OCI-LY1 (cell line): ENCODE data around the gene CACNA2D4.

Experiments
- H2AFZ ChIP-seq: fragments of 200-600 bp; sonication (generic), shearing (Covaris generic); 2 replicates; pipeline ENCODE4 v1.6.0; 2014; ENCODE audit warnings: antibody characterized with exemption, mild to moderate bottlenecking, low read length
- H3F3A ChIP-seq: fragments of 200-600 bp; sonication (generic), shearing (Covaris generic); 2 replicates; pipeline ENCODE4 v1.6.0; 2014; ENCODE audit warnings: mild to moderate bottlenecking, antibody characterized with exemption, low read length, moderate library complexity; ENCODE audit not compliant: insufficient read depth
- H3K27ac ChIP-seq: fragments of 200-600 bp; sonication (generic); 2 replicates; pipeline ENCODE4 v1.5.1; 2014; ENCODE audit warnings: low read length, mixed run types, mild to moderate bottlenecking, low read depth; ENCODE audit not compliant: poor library complexity, severe bottlenecking
- H3K27me3 ChIP-seq: fragments of 200-600 bp; sonication (generic); 2 replicates; pipeline ENCODE4 v1.6.0; 2014; ENCODE audit warnings: antibody characterized with exemption, mild to moderate bottlenecking, low read length, moderate library complexity; ENCODE audit not compliant: insufficient read depth
- H3K36me3 ChIP-seq: fragments of 200-600 bp; sonication (generic); 2 replicates; pipeline ENCODE4 v1.6.1; 2014; ENCODE audit warnings: mild to moderate bottlenecking, antibody characterized with exemption, low read length, moderate library complexity, mixed read lengths; ENCODE audit not compliant: insufficient read depth
- H3K4me1 ChIP-seq: fragments of 200-600 bp; sonication (generic); 2 replicates; pipeline ENCODE4 v1.5.1; 2014; ENCODE audit warnings: mild to moderate bottlenecking, low read length, moderate library complexity; ENCODE audit not compliant: insufficient read depth, severe bottlenecking
- H3K4me2 ChIP-seq: fragments of 200-600 bp; sonication (generic), shearing (Covaris generic); 2 replicates; pipeline ENCODE4 v1.6.1; 2014; ENCODE audit warnings: low read length
- H3K4me3 ChIP-seq: fragments of 200-600 bp; sonication (generic); 2 replicates; pipeline ENCODE4 v1.5.1; 2014; ENCODE audit warnings: low read length, low read depth, mild to moderate bottlenecking, mixed read lengths; ENCODE audit not compliant: poor library complexity, severe bottlenecking
- H3K79me2 ChIP-seq: fragments of 200-600 bp; shearing (Covaris generic); 2 replicates; pipeline ENCODE4 v1.6.1; 2016; ENCODE audit warnings: mixed run types, low read length, mixed read lengths; ENCODE audit not compliant: insufficient read depth
- H3K9ac ChIP-seq: fragments of 200-600 bp; sonication (generic), shearing (Covaris generic); 2 replicates; pipeline ENCODE4 v1.6.1; 2014; ENCODE audit warnings: mild to moderate bottlenecking, low read length, mixed read lengths
- H3K9me2 ChIP-seq: fragments of 200-600 bp; sonication (generic), shearing (Covaris generic); 2 replicates; pipeline ENCODE4 v1.6.1; 2014; ENCODE audit warnings: low read depth, mild to moderate bottlenecking, low read length, mixed read lengths
- H3K9me3 ChIP-seq: fragments of 200-600 bp; shearing (Covaris generic); 2 replicates; pipeline ENCODE4 v1.6.1; 2014; ENCODE audit warnings: low read length, mixed read lengths
- H4K20me1 ChIP-seq: fragments of 200-600 bp; sonication (generic), shearing (Covaris generic); 2 replicates; pipeline ENCODE4 v1.6.0; 2016; ENCODE audit warnings: mild to moderate bottlenecking, low read length; ENCODE audit not compliant: insufficient read depth
- EZH2 ChIP-seq: fragments of 200-600 bp; sonication (generic), shearing (Covaris generic); IDR thresholded peaks from 2 replicates; pipeline ENCODE4 v1.8.0; 2017; ENCODE audit warnings: borderline replicate concordance, mixed run types, mild to moderate bottlenecking, antibody characterized with exemption, low read length, moderate library complexity, mixed read lengths
- TF ChIP-seq, protein P1 (sequence below): fragments of 200-600 bp; sonication (generic), shearing (Covaris generic); IDR thresholded peaks from 2 replicates; pipeline ENCODE4 v1.5.1; 2017; ENCODE audit warnings: mild to moderate bottlenecking, antibody characterized with exemption, low read length, moderate library complexity, mixed read lengths

Gene CACNA2D4

GRCh38 chr12:1803736-1804135 is 114.7 kb downstream of the CACNA2D4 start:
- no peaks in the 10 kb centered on the region for H3K9me3 ChIP-seq
- H2AFZ ChIP-seq = peak overlapping the region; percentile 7; the same call in 1 of the 2 replicates
- no peak overlapping the region for H3K9ac ChIP-seq
- TF ChIP-seq, protein P1, sequence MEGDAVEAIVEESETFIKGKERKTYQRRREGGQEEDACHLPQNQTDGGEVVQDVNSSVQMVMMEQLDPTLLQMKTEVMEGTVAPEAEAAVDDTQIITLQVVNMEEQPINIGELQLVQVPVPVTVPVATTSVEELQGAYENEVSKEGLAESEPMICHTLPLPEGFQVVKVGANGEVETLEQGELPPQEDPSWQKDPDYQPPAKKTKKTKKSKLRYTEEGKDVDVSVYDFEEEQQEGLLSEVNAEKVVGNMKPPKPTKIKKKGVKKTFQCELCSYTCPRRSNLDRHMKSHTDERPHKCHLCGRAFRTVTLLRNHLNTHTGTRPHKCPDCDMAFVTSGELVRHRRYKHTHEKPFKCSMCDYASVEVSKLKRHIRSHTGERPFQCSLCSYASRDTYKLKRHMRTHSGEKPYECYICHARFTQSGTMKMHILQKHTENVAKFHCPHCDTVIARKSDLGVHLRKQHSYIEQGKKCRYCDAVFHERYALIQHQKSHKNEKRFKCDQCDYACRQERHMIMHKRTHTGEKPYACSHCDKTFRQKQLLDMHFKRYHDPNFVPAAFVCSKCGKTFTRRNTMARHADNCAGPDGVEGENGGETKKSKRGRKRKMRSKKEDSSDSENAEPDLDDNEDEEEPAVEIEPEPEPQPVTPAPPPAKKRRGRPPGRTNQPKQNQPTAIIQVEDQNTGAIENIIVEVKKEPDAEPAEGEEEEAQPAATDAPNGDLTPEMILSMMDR = no peak
- TF ChIP-seq EZH2 = no peak
- no peaks in the 10 kb centered on the region for H3K9me2 ChIP-seq
- H3K27me3 ChIP-seq = no peaks in the 10 kb centered on the region
- no peaks in the 10 kb centered on the region for H3F3A ChIP-seq
- H3K36me3 ChIP-seq = no peaks in the 10 kb centered on the region
- no peak overlapping the region for H3K4me3 ChIP-seq
- peaks cover 11% of the 10 kb centered on the region for H3K4me1 ChIP-seq
- H3K79me2 ChIP-seq = no peaks in the 10 kb centered on the region
- no peak overlapping the region for H3K4me2 ChIP-seq
- H4K20me1 ChIP-seq = no peaks in the 10 kb centered on the region
- no peak overlapping the region for H3K27ac ChIP-seq

DNA sequence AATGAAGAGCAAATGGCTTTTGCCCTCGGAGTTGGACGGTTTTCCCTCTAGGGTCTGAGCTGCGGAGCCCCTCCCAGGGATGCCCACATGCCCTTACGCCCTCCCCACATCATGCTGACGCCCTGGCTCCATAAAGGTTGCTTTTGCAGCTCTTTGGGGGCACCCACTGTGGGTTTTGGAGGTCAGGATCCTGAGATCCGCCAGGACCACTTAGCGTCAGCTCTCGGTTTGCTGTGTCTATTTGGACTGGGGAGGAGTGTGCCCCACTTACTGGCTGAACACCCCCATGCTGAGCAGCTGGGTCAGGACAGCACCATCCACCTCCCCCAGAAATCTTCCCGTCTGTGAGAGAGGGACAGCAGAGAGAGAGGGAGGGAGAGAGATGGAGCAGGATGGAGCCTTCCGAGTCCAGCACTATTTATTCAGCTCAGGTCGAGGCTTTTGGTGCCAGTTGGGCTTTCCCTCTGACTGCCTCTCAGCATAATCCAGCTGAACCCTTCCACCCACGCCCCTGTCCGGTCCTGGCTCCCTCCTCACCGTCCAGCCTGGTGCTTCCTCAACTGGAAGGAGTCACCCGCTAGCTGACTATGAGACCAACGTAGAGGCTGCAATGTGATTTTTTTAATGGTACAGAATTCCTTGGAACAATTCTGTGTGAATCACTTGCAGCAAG is 117.0 kb downstream of the CACNA2D4 start:
- Histone ChIP-seq H3K79me2 (no peaks in the 10 kb centered on the region), H3K9me2 (no peaks in the 10 kb centered on the region), H3K9me3 (no peaks in the 10 kb centered on the region), H3K9ac (no peak overlapping the region), H3F3A (no peaks in the 10 kb centered on the region), H2AFZ (no peak overlapping the region), H3K27ac (no peak overlapping the region), H3K27me3 (no peaks in the 10 kb centered on the region), H3K4me3 (no peak overlapping the region), H3K4me1 (peaks cover 22% of the 10 kb centered on the region), H3K4me2 (no peak overlapping the region), H3K36me3 (no peaks in the 10 kb centered on the region), H4K20me1 (no peaks in the 10 kb centered on the region)
- no peak for TF ChIP-seq EZH2
- TF ChIP-seq, protein P1 = no peak

GRCh38 chr12:1800401-1801302 is 117.8 kb downstream of the CACNA2D4 start:
- Histone ChIP-seq H3K27me3 (no peaks in the 10 kb centered on the region), H3K4me1 (peaks cover 28% of the 10 kb centered on the region), H3K4me2 (no peak overlapping the region), H3F3A (no peaks in the 10 kb centered on the region), H3K4me3 (no peak overlapping the region), H3K9me3 (no peaks in the 10 kb centered on the region), H3K79me2 (no peaks in the 10 kb centered on the region), H3K9ac (no peak overlapping the region), H3K36me3 (no peaks in the 10 kb centered on the region), H3K9me2 (no peaks in the 10 kb centered on the region), H3K27ac (no peak overlapping the region), H2AFZ (no peak overlapping the region), H4K20me1 (no peaks in the 10 kb centered on the region)
- no peak for TF ChIP-seq EZH2
- TF ChIP-seq, protein P1 = peak; percentile 74
